Hepatic stellate cell (primary cell): ENCODE results near the gene ZNF335.
"Not testable (repeated sequence)": the region's sequence is repeated elsewhere in the genome, so short reads cannot be mapped to it uniquely, and the experiment has no call there.

ENCODE experiments used
- DNase-seq: peaks from one replicate; pipeline ENCODE4 v3.0.0; 2011; ENCODE audit warnings: low spot score

ZNF335 gene

DNA sequence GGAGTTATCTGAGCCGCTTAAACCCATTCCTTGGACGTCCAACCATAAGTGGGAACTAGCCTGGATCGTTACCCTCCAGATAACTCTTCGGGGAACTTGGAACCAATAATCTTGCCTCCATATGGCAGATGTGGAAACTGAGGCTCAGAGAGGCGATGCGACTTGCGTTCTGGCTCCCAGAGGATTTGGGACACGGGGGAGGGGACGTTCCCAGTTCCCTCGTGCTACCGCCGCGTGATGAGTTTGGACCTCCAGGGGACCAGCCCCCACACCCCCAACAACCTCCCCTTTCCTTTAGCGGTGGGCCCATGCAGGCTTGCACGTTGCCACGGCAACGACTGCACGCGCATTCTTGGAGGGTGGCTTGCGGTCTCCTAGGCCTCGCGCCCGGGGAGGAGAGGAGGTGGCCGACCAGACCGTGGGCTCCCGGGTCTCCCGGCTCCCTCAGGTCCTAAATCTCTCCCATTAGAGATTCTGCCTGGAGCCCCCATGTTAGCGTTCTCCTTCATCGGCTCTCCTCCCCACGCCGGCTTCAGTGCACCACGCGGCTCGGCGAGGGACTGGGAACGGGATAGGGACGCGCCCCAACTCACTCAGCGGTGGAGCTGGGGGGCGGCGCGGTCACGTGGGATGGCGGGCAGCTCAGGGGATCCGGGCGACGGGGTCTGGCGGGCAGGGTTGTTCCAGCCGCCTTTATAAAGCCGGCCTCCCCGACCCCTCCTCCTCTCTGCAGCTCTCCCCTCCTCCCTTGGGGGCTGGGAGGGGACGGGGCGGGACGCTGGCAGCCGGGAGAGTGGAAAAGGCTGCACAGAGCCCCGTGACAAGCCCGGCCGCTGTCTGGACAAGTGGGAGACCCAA is 60.3 kb downstream of the ZNF335 start, which contains the start of gene PLTP:
PLTP (minus strand) TSS at position 670 of the 858 bp plus-strand sequence. CDS start 703 bp downstream, outside the sequence.
- DNase-seq: peak; percentile 66

DNA sequence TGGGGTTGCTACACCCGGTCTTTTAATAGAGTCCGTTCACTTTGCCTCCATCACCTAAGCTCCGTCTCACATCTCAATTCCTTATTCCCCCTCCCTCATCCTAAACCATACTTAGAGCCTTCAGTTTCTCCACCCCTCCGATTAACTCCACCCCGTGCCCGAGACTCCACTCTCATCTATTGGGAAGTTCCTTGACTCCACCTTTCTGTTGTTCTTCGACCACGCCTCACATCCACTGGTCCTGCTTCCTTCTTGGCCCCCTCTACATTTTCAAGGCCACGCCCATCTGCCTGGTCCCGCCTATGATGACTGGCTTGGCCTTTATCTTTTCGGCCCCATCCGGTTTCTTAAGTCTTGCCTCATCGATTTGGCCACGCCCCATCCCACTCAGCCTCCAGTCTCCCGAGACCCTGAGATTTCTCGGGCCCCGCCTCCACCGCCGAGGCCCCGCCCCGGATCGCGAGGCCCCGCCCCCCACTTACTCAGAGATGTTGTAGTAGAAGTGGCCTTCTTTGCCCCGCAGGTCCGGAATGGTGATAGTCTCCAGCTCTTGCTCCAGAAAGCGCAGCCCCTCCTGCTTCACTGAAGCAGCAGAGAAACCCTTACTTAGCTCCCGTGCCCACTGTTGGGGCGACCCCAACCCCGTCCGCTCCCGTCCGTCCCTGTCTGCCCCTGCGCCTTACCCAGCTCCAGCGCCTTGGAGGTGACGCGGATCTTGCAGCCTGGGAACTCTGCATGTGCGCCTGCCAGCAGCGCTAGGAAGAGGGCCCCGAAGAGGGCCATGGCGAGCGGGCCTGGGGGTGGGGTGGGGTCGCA is 61.1 kb downstream of the ZNF335 start:
- DNase-seq: peak; percentile 95

DNA sequence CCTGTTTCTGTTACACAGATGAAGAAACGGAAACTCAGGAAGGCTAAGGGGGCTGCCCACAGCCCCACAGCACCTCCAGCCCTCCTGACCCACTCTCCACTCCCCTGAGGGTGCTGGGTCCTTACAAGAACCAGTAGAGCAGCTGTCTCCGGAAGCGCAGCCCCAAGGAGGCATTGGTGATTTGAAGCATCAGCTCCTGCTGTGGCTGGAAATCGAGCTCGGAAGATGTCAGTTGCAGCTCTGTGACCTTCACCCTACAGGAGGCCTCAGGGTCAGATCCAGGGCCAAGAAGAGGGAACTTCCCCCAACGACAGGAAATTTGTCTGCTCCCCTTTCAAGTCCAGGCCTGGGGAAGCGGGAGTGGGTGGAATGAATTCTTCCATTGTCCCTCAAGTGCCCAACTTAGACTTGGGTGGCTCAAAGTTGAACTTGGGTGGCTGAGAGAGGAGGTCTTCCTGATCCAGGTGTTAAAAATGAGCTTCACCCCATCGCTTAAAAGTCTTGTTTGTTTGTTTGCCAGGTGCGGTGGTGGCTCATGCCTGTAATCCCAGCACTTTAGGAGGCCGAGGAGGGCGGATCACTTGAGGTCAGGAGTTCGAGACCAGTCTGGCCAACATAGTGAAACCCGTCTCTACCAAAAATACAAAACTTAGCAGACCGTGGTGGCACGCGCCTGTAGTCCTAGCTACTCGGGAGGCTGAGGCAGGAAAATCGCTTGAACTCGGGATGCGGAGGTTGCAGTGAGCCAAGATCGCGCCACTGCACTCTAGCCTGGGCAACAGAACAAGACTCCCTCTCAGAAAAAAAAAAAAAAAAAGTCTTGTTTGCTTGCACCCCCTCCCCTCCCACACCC is 62.0 kb downstream of the ZNF335 start:
- no peak for DNase-seq

GRCh38 chr20:45909336-45909808 is 62.6 kb downstream of the ZNF335 start:
- no peak for DNase-seq

DNA sequence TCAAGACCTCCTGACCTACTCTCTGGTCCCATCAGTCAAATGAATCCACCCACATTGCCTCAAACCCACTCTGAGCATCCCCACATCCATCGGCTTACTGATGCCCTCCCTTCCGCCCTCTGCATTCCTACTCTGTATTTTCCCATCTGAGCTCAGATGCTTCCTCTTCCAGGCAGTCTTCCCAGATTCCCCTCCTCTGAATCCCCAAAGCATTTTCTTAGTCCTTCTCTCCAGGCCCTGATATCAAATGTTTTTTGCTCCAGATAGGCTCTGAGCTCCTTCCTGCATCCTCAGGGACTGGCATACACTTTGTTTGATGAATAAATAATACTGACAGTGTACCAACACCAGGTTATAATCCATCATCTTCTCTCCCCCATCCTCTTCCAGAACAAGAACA is 63.9 kb downstream of the ZNF335 start:
- DNase-seq: no peak

- DNase-seq: no peak
These were observed 64.6 kb downstream of the ZNF335 start for GRCh38 chr20:45907219-45907948.

- peak; percentile 81 for DNase-seq
These were observed 66.4 kb downstream of the ZNF335 start for GRCh38 chr20:45905505-45906079.

DNA sequence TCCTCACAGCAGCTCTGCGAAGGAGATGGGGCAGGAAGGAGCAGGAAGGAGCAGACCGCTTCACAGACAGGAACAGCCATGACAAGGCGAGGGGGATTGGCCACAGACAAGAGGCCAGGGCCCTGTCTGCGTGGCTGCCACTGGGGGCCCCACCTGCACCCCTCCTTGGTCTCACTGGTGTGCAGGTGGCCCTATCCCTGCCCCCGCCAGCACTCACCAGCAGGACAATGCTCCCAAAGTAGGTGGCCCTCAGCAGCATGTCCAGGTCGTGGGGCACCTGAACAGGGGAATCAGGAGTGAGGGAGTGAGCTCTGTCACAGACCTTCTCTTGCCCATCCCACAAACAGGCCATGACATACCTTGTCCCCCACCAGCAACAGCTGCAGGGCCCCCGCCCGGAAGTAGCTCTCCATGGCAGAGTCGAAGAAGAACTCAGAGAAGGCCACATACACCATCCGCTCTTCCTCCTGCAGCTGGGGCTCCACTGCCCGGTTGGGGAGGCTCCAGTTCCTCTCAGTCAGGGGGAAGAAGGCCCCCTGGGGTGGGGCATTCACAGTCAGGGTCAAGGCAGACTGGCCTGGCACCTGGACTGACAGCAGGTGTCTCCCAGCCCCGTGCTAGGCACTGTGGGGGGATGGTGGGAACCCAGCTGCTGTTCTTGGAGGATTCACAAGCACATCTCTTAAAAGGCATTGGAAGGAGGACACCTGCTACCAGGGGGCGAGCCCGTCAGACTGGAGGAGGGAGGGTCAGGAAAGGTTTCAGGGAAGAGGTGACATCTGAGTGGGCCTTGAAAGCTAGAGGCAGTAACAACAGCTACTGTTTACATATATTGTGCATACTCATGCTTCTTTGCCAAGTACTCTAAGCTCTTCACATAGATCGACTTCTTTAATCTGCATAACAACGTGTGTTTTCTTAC is 67.2 kb downstream of the ZNF335 start:
- no peak for DNase-seq

DNA sequence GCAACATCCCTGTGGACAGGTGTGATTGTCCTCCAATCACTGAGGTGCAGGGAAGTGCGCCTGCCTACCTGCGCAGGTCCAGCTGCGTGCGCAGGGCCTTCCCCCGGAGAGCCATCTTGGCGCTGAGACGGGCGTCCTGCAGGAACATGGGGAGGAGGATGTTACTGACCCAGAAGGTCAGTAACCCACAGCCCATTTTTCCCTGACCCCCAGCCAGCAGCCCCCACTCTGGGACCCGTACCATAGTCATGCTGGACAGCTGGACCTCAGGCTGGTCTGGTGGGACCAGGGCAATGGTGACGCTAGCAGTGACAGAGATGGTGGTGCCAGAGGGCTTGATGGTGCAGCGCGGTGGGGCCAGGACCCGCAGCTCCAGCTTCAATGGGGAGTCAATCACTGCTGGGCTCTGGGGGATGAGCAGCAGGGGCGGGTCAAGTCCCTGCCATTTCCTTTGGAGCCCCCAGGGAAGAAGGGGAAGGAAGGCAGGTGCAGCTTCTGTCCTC is 69.8 kb downstream of the ZNF335 start:
- DNase-seq: no peak

DNA sequence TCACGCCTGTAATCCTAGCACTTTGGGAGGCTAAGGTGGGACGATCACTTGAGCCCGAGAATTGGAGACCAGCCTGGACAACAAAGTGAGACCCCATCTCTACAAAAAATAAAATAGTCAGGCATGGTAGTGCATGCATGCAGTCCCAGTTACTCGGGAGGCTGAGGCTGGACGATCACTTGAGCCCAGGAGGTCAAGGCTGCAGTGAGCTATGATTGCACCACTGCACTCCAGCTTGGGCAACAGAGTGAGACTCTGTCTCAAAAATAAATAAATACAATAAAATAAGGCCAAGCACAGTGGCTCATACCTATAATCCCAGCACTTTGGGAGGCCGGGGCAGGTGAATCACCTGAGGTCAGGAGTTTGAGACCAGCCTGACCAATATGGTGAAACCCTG is 70.7 kb downstream of the ZNF335 start:
- not testable (repeated sequence) for DNase-seq

DNA sequence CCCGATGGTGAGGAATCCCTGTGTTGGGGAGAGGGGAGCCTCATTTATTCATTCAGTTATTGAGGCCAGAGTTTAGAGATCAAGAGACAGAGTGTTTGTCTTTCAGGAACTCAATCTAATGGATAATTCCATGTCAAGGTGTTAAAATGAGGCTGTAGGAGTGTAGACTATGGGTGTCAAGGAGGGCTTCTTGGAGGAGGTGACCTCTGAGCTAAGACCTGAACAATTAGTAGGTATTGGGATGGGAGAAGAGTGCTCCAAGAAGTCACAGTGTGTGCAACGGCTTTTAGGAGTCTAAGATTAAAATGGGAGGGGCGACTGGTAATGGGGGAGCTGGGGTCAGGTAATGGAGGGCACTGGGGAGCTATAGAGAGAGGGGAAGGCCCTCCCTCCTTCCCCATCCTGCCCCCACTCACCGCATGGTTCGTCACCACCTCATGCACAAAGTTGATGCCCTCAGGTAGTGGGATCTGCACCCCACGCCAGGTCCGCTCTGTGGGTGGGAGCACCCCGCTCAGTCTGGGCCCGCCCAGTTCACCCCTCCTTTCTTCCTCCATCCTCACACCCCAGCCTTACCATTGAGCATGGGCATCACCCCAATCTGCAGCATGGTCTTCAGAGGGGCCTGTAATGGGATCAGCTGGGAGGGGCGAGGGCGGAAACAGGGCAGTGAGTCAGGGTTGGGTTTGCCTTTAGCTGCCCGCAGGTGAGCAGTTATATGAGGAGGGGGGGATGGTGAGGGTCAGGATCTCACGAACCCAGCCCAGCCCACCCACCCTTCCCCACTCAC is 72.8 kb downstream of the ZNF335 start:
- no peak for DNase-seq
